Mammary epithelial cell (primary cell): ENCODE measurements around the gene VWDE.

ENCODE experiments used
- EZH2 ChIP-seq: IDR thresholded peaks from 2 replicates; pipeline ENCODE4 v1.6.1; 2012; ENCODE audit warnings: low read length, inconsistent platforms, borderline replicate concordance
- TF ChIP-seq, protein P1 (sequence below), 2 donors: IDR thresholded peaks in 1 of 2; conservative IDR thresholded peaks in 1 of 2; 2 replicates each; pipeline ENCODE4 v1.5.1; 2011 to 2012; ENCODE audit warnings: inconsistent platforms in 2 of 2, low read length in 2 of 2, mild to moderate bottlenecking in 2 of 2, control low read depth in 1 of 2, low read depth in 1 of 2; ENCODE audit not compliant: insufficient read depth in 1 of 2; ENCODE audit errors: extremely low read depth in 1 of 2

DNA sequence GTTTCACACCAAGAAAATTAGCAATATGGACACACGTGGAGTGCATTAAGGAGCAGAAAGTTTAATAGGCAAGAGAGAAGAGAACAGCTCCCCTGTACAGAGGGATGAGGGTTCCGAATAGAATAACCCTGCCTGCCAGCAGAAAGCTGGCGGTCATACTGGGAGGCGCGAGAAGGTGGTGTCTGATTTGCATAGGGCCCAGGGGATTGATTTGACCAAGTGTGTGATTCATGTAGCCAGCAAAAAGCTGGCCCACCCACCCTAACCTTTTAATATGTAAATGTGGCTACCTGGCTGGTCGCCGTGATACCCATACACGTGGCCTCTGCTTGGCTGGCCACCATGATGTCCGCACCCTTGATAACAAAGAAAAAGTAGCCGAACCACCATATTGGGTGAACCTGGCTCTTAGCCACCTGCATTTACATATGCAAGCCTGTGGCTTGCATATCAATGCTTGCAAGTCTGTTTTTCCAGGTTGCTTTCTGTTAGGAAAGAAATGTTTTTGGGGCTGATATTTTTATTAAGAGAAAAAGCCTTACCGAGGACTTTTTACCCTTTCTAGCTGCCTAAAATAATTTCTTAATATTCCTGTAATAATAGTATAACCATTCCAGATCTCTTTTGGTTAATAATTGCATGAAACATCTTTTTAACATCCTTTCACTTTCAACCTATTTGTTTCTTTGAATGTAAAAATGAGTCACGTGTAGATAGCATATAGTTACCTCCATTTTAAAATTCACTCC is 20.5 kb upstream of the VWDE start:
- TF ChIP-seq, protein P1, sequence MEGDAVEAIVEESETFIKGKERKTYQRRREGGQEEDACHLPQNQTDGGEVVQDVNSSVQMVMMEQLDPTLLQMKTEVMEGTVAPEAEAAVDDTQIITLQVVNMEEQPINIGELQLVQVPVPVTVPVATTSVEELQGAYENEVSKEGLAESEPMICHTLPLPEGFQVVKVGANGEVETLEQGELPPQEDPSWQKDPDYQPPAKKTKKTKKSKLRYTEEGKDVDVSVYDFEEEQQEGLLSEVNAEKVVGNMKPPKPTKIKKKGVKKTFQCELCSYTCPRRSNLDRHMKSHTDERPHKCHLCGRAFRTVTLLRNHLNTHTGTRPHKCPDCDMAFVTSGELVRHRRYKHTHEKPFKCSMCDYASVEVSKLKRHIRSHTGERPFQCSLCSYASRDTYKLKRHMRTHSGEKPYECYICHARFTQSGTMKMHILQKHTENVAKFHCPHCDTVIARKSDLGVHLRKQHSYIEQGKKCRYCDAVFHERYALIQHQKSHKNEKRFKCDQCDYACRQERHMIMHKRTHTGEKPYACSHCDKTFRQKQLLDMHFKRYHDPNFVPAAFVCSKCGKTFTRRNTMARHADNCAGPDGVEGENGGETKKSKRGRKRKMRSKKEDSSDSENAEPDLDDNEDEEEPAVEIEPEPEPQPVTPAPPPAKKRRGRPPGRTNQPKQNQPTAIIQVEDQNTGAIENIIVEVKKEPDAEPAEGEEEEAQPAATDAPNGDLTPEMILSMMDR (conservative IDR thresholded peaks at IDR 0.05 in 1 of 2, IDR thresholded peaks at IDR 0.05 in 1 of 2; ENCODE audit: extremely low read depth in 1 of 2, insufficient read depth in 1 of 2, low read depth in 1 of 2, low read length in 2 of 2): no peak
- TF ChIP-seq EZH2: no peak
